Measurements from ENCODE around the gene MAN1A1. TPM values are rescaled to one million over a fixed set of nuclear protein-coding genes. Genes with fewer than 3 reads are reported as not detected.
A peak's percentile ranks its signal among the peaks of the same experiment; 100 is the strongest.

Gene MAN1A1
- total and polyA plus RNA-seq, 2 experiments from 2014 or later = 2.0 to 8.7 TPM

GRCh38 chr6:119128252-119128912 lies 221.2 kb downstream of the MAN1A1 start:
- Mint-ChIP-seq H3K4me1 (peaks cover 28% of the 10 kb centered on the region), H3K27me3 (ENCODE audit: insufficient read depth, low read depth, poor library complexity) (peaks cover 1% of the 10 kb centered on the region), H3K9me3 (peaks cover 10% of the 10 kb centered on the region; the same call in 2 of the 3 replicates), H3K27ac (no peak overlapping the region), H3K36me3 (ENCODE audit: low read depth) (no peaks in the 10 kb centered on the region), H3K4me3 (no peak overlapping the region)
- no peak overlapping the region for H3K27ac ChIP-seq (ENCODE audit: low read depth)
- H3K9me2 ChIP-seq (ENCODE audit: insufficient read depth) = no peaks in the 10 kb centered on the region
- no peak for DNase-seq (ENCODE audit: low spot score)
- no peaks in the 10 kb centered on the region for H3K27me3 ChIP-seq (ENCODE audit: insufficient read depth)
- H3K36me3 ChIP-seq (ENCODE audit: insufficient read depth) = no peaks in the 10 kb centered on the region
- H3K79me2 ChIP-seq (replicated peaks; ENCODE audit: insufficient read depth) = no peaks in the 10 kb centered on the region
- ATAC-seq = no peak
- H3K4me2 ChIP-seq = peak overlapping the region; percentile 42; the same call in 1 of the 2 replicates
- H4K20me1 ChIP-seq (replicated peaks; ENCODE audit: insufficient read depth) = no peaks in the 10 kb centered on the region
- no peaks in the 10 kb centered on the region for H3F3A ChIP-seq (replicated peaks; ENCODE audit: low read depth)
- TF ChIP-seq ZNF114 (CRISPR knock-in tag; IDR thresholded peaks at IDR 0.05) (no peak), ZNF331 (CRISPR knock-in tag; IDR thresholded peaks at IDR 0.05; ENCODE audit: low read depth) (no peak), STAT1 (IDR thresholded peaks at IDR 0.05; ENCODE audit: unreplicated experiment) (no peak), REST (IDR thresholded peaks at IDR 0.05; ENCODE audit: unreplicated experiment) (no peak), EZH2phosphoT487 (IDR thresholded peaks at IDR 0.05; ENCODE audit: unreplicated experiment) (no peak)
- no peak overlapping the region for H3K4me3 ChIP-seq
- H2AFZ ChIP-seq = peak overlapping the region; percentile 93
- peaks cover 25% of the 10 kb centered on the region for H3K4me1 ChIP-seq (ENCODE audit: insufficient read depth)

- no peak overlapping the region for H2AFZ ChIP-seq
- H3K4me1 ChIP-seq (ENCODE audit: insufficient read depth) = peaks cover 25% of the 10 kb centered on the region
- no peak overlapping the region for H3K4me3 Mint-ChIP-seq
- no peak for ATAC-seq
- no peaks in the 10 kb centered on the region for H3K9me2 ChIP-seq (ENCODE audit: insufficient read depth)
- 0 out of 2 replicates have a peak overlapping the region, but pooled peaks have one; percentile 24 for H3K4me2 ChIP-seq
- no peak overlapping the region for H3K27ac ChIP-seq (ENCODE audit: low read depth)
- DNase-seq (ENCODE audit: low spot score) = no peak
- H4K20me1 ChIP-seq (replicated peaks; ENCODE audit: insufficient read depth) = no peaks in the 10 kb centered on the region
- H3K79me2 ChIP-seq (replicated peaks; ENCODE audit: insufficient read depth) = no peaks in the 10 kb centered on the region
- no peaks in the 10 kb centered on the region for H3K36me3 ChIP-seq (ENCODE audit: insufficient read depth)
- H3K36me3 Mint-ChIP-seq (ENCODE audit: low read depth) = no peaks in the 10 kb centered on the region
- H3K27ac Mint-ChIP-seq = no peak overlapping the region
- peaks cover 2% of the 10 kb centered on the region for H3K27me3 Mint-ChIP-seq (ENCODE audit: insufficient read depth, low read depth, poor library complexity)
- no peaks in the 10 kb centered on the region for H3K27me3 ChIP-seq (ENCODE audit: insufficient read depth)
- peaks cover 28% of the 10 kb centered on the region for H3K4me1 Mint-ChIP-seq
- H3F3A ChIP-seq (replicated peaks; ENCODE audit: low read depth) = no peaks in the 10 kb centered on the region
- peaks cover 10% of the 10 kb centered on the region; the same call in 2 of the 3 replicates for H3K9me3 Mint-ChIP-seq
- no peak overlapping the region for H3K4me3 ChIP-seq
- TF ChIP-seq JUNB (IDR thresholded peaks at IDR 0.05; ENCODE audit: unreplicated experiment) = no peak
- TF ChIP-seq NANOG (IDR thresholded peaks at IDR 0.05; ENCODE audit: borderline replicate concordance) = no peak
- TF ChIP-seq ZNF331 (CRISPR knock-in tag; IDR thresholded peaks at IDR 0.05; ENCODE audit: low read depth) = no peak
- TF ChIP-seq ZNF114 (CRISPR knock-in tag; IDR thresholded peaks at IDR 0.05) = no peak
- TF ChIP-seq, protein P1, sequence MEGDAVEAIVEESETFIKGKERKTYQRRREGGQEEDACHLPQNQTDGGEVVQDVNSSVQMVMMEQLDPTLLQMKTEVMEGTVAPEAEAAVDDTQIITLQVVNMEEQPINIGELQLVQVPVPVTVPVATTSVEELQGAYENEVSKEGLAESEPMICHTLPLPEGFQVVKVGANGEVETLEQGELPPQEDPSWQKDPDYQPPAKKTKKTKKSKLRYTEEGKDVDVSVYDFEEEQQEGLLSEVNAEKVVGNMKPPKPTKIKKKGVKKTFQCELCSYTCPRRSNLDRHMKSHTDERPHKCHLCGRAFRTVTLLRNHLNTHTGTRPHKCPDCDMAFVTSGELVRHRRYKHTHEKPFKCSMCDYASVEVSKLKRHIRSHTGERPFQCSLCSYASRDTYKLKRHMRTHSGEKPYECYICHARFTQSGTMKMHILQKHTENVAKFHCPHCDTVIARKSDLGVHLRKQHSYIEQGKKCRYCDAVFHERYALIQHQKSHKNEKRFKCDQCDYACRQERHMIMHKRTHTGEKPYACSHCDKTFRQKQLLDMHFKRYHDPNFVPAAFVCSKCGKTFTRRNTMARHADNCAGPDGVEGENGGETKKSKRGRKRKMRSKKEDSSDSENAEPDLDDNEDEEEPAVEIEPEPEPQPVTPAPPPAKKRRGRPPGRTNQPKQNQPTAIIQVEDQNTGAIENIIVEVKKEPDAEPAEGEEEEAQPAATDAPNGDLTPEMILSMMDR (conservative IDR thresholded peaks at IDR 0.05; ENCODE audit: low read depth in 2 of 2) = no peak
- TF ChIP-seq STAT1 (IDR thresholded peaks at IDR 0.05; ENCODE audit: unreplicated experiment) = no peak
- no peak for TF ChIP-seq REST (IDR thresholded peaks at IDR 0.05; ENCODE audit: unreplicated experiment)
- no peak for TF ChIP-seq POLR2AphosphoS5 (IDR thresholded peaks at IDR 0.05; ENCODE audit: low read depth)
- no peak for TF ChIP-seq EZH2phosphoT487 (IDR thresholded peaks at IDR 0.05; ENCODE audit: unreplicated experiment)
- no peak for TF ChIP-seq EZH2 (IDR thresholded peaks at IDR 0.05; ENCODE audit: low read depth, unreplicated experiment)
- no peak for TF ChIP-seq CREB1 (CRISPR knock-in tag; IDR thresholded peaks at IDR 0.05; ENCODE audit: low read depth)
- TF ChIP-seq ETS1 (IDR thresholded peaks at IDR 0.05) = no peak
Measured at GRCh38 chr6:119127627-119128026, 221.9 kb downstream of the MAN1A1 start.
